DOHH2 (cell line): Measurements from ENCODE around the gene SYK.
A peak's percentile ranks its signal among the peaks of the same experiment; 100 is the strongest.
"Not testable (repeated sequence)": the region's sequence is repeated elsewhere in the genome, so short reads cannot be mapped to it uniquely, and the experiment has no call there.

ENCODE experiments used
- H3F3A ChIP-seq: fragments of 200-600 bp; sonication (generic), shearing (Covaris generic); 2 replicates; pipeline ENCODE4 v1.6.0; 2016; ENCODE audit warnings: antibody characterized with exemption, mild to moderate bottlenecking; ENCODE audit not compliant: control insufficient read depth, insufficient read depth
- H3K27ac ChIP-seq: fragments of 200-600 bp; sonication (generic); 2 replicates; pipeline ENCODE4 v1.5.1; 2014; ENCODE audit warnings: low read depth, mild to moderate bottlenecking, low read length, moderate library complexity
- H3K27me3 ChIP-seq: fragments of 200-600 bp; sonication (generic); 2 replicates; pipeline ENCODE4 v1.6.1; 2014; ENCODE audit warnings: mild to moderate bottlenecking, low read length, mixed read lengths; ENCODE audit not compliant: control insufficient read depth
- H3K36me3 ChIP-seq: fragments of 200-600 bp; sonication (generic); 2 replicates; pipeline ENCODE4 v1.6.1; 2014; ENCODE audit warnings: mild to moderate bottlenecking, low read length, moderate library complexity, mixed read lengths; ENCODE audit not compliant: control insufficient read depth
- H3K4me1 ChIP-seq: fragments of 200-600 bp; sonication (generic); 2 replicates; pipeline ENCODE4 v1.6.1; 2014; ENCODE audit warnings: mild to moderate bottlenecking, low read length, mixed read lengths; ENCODE audit not compliant: control insufficient read depth
- H3K4me2 ChIP-seq: fragments of 200-600 bp; sonication (generic); 2 replicates; pipeline ENCODE4 v1.6.0; 2014; ENCODE audit warnings: mild to moderate bottlenecking, low read length, moderate library complexity
- H3K4me3 ChIP-seq: fragments of 200-600 bp; sonication (generic); 2 replicates; pipeline ENCODE4 v1.5.1; 2014; ENCODE audit warnings: mild to moderate bottlenecking, low read length, mixed read lengths
- H3K79me2 ChIP-seq: fragments of 200-600 bp; sonication (generic); 2 replicates; pipeline ENCODE4 v1.6.1; 2014; ENCODE audit warnings: mild to moderate bottlenecking, low read length, mixed read lengths; ENCODE audit not compliant: control insufficient read depth
- H3K9me2 ChIP-seq: fragments of 200-600 bp; sonication (generic); replicated peaks from 2 replicates; pipeline ENCODE4 v1.6.1; 2014; ENCODE audit warnings: mild to moderate bottlenecking, low read length, mixed read lengths; ENCODE audit not compliant: control insufficient read depth
- H3K9me3 ChIP-seq: fragments of 200-600 bp; sonication (generic); 2 replicates; pipeline ENCODE4 v1.6.1; 2014; ENCODE audit warnings: antibody characterized with exemption, low read length, mixed read lengths; ENCODE audit not compliant: control insufficient read depth, insufficient read depth
- H4K20me1 ChIP-seq: fragments of 200-600 bp; sonication (generic); 2 replicates; pipeline ENCODE4 v1.6.0; 2014; ENCODE audit warnings: low read depth, mild to moderate bottlenecking, antibody characterized with exemption, low read length, moderate library complexity; ENCODE audit not compliant: control insufficient read depth, insufficient read depth
- CTCF ChIP-seq: fragments of 200-600 bp; sonication (generic); IDR thresholded peaks from one replicate; pipeline ENCODE4 v1.5.1; 2014; ENCODE audit warnings: antibody characterized with exemption, mild to moderate bottlenecking, low read depth, low read length; ENCODE audit not compliant: poor library complexity, severe bottlenecking
- EZH2phosphoT487 ChIP-seq: fragments of 200-600 bp; sonication (generic); IDR thresholded peaks from 2 replicates; pipeline ENCODE4 v1.6.1; 2017; ENCODE audit warnings: borderline replicate concordance, mild to moderate bottlenecking, antibody characterized with exemption, low read length, moderate library complexity, mixed read lengths

Gene SYK

GRCh38 chr9:90789862-90790261 lies 11.8 kb upstream of the SYK start:
- Histone ChIP-seq H3K9me2 (no peaks in the 10 kb centered on the region), H3K27ac (no peak overlapping the region), H3K79me2 (no peaks in the 10 kb centered on the region), H3K4me1 (peaks cover 17% of the 10 kb centered on the region), H3K36me3 (no peaks in the 10 kb centered on the region), H3F3A (peaks cover 5% of the 10 kb centered on the region), H3K4me3 (no peak overlapping the region), H3K27me3 (no peaks in the 10 kb centered on the region), H3K9me3 (no peaks in the 10 kb centered on the region; the same call in 1 of the 2 replicates), H4K20me1 (no peaks in the 10 kb centered on the region), H3K4me2 (no peak overlapping the region)
- TF ChIP-seq EZH2phosphoT487, result no peak
- TF ChIP-seq CTCF, result no peak

- not testable (repeated sequence) for H3K4me3 ChIP-seq, H3K79me2 ChIP-seq, H4K20me1 ChIP-seq, H3K27me3 ChIP-seq, H3K36me3 ChIP-seq, H3K4me2 ChIP-seq, H3K27ac ChIP-seq, H3K9me2 ChIP-seq, H3K9me3 ChIP-seq
- peaks cover 45% of the 10 kb centered on the region for H3K4me1 ChIP-seq
- peaks cover 20% of the 10 kb centered on the region for H3F3A ChIP-seq
Measured at GRCh38 chr9:90793024-90793423, 8.6 kb upstream of the SYK start.

GRCh38 chr9:90793729-90794128 lies 7.9 kb upstream of the SYK start:
- 0 out of 2 replicates have a peak overlapping the region, but pooled peaks have one; percentile 72 for H3K27ac ChIP-seq
- no peaks in the 10 kb centered on the region for H3K79me2 ChIP-seq
- no peaks in the 10 kb centered on the region for H4K20me1 ChIP-seq
- TF ChIP-seq CTCF (no peak), EZH2phosphoT487 (no peak)
- H3F3A ChIP-seq, result peaks cover 22% of the 10 kb centered on the region
- no peaks in the 10 kb centered on the region; the same call in 1 of the 2 replicates for H3K9me3 ChIP-seq
- peak overlapping the region; percentile 76 for H3K4me2 ChIP-seq
- H3K4me1 ChIP-seq, result peaks cover 46% of the 10 kb centered on the region
- no peaks in the 10 kb centered on the region for H3K36me3 ChIP-seq
- no peaks in the 10 kb centered on the region for H3K9me2 ChIP-seq
- no peak overlapping the region for H3K4me3 ChIP-seq
- no peaks in the 10 kb centered on the region for H3K27me3 ChIP-seq

- peak overlapping the region; percentile 76 for H3K4me2 ChIP-seq
- H3F3A ChIP-seq, result peaks cover 29% of the 10 kb centered on the region
- peaks cover 59% of the 10 kb centered on the region for H3K4me1 ChIP-seq
- peak overlapping the region; percentile 63 for H3K4me3 ChIP-seq
- no peaks in the 10 kb centered on the region for H3K9me2 ChIP-seq
- peak overlapping the region; percentile 72 for H3K27ac ChIP-seq
- H3K36me3 ChIP-seq, result no peaks in the 10 kb centered on the region
- TF ChIP-seq CTCF (no peak), EZH2phosphoT487 (no peak)
- no peaks in the 10 kb centered on the region for H3K27me3 ChIP-seq
- no peaks in the 10 kb centered on the region; the same call in 1 of the 2 replicates for H3K9me3 ChIP-seq
- H3K79me2 ChIP-seq, result no peaks in the 10 kb centered on the region
- no peaks in the 10 kb centered on the region for H4K20me1 ChIP-seq
Measured at GRCh38 chr9:90795084-90795483, 6.5 kb upstream of the SYK start.
